ENCODE measurements around the gene SLC45A3. TPM values are rescaled to one million over a fixed set of nuclear protein-coding genes. Genes with fewer than 3 reads are reported as not detected.

SLC45A3 gene
- total and polyA plus RNA-seq, 2 of the 4 experiments (the other 2 are of a cell fraction): 1.4 to 2.5 TPM

- H3K4me2 ChIP-seq (ENCODE audit: low read depth, low read length): no peak overlapping the region
- H3K14ac ChIP-seq (replicated peaks; ENCODE audit: low read depth, low read length): no peak overlapping the region
- WGBS, 2 experiments (ENCODE audit: extremely low coverage in 2 of 2, insufficient read length in 1 of 2): no CpG with 5 or more reads among the region's 2 CpGs
- no peak overlapping the region for H4K91ac ChIP-seq (ENCODE audit: insufficient read depth, low read depth, low read length)
- peaks cover 20 to 46% of the 10 kb centered on the region in 2 experiments for H3K79me1 ChIP-seq (ENCODE audit: low read depth in 1 of 2, low read length in 2 of 2)
- no peak overlapping the region for H3K56ac ChIP-seq (ENCODE audit: extremely low read depth, insufficient read depth, low read length)
- no peak overlapping the region for H2BK120ac ChIP-seq (ENCODE audit: low read depth, low read length)
- intact Hi-C loops (cut with micrococcal nuclease): loop anchor here (1.0 kb wide), 1 partner anchor 11 kb away; no protein-coding TSS in a partner anchor
- H3K9me3 ChIP-seq (ENCODE audit: control insufficient read depth, insufficient read depth, low read length): no peaks in the 10 kb centered on the region
- ChIA-PET POLR2A (ENCODE audit: unreplicated experiment) (no interaction called here), CTCF (no interaction called here)
- no peak overlapping the region for H2BK20ac ChIP-seq (ENCODE audit: low read depth, low read length)
- peak; percentile 72 for DNase-seq
- no peak overlapping the region for H2BK5ac ChIP-seq (ENCODE audit: low read depth, low read length, poor library complexity, severe bottlenecking)
- H3K36me3 ChIP-seq (ENCODE audit: control insufficient read depth, insufficient read depth, low read length): peaks cover 9% of the 10 kb centered on the region
- H4K20me1 ChIP-seq (ENCODE audit: insufficient read depth, low read length): peaks cover 5% of the 10 kb centered on the region; the same call in 1 of the 2 replicates
- H2AK5ac ChIP-seq (ENCODE audit: low read depth, low read length): no peak overlapping the region
- no peak overlapping the region; the same call in 1 of the 2 replicates for H3K4ac ChIP-seq (ENCODE audit: low read depth, low read length)
- H3K27ac ChIP-seq (ENCODE audit: insufficient read depth, low read length): no peak overlapping the region
- peaks cover 5% of the 10 kb centered on the region; the same call in 1 of the 2 replicates for H3K9me1 ChIP-seq (ENCODE audit: insufficient read depth, low read length)
- H2AK9ac ChIP-seq (replicated peaks; ENCODE audit: low read depth, low read length, poor library complexity): no peak overlapping the region
- no peak overlapping the region for H4K5ac ChIP-seq (ENCODE audit: low read depth, low read length)
- in situ Hi-C loops (cut with MboI; ENCODE audit: low sequenced_read_pairs): no loop called here
- dilution Hi-C loops (cut with HindIII; ENCODE audit: low sequenced_read_pairs, unreplicated experiment): no loop called here
- peaks cover 2% of the 10 kb centered on the region; the same call in 1 of the 2 replicates for H3K4me1 ChIP-seq (ENCODE audit: control insufficient read depth, insufficient read depth, low read length)
- H3K9ac ChIP-seq (ENCODE audit: low read depth, low read length): no peak overlapping the region
- H2BK15ac ChIP-seq (ENCODE audit: low read depth, low read length): no peak overlapping the region
- H3K18ac ChIP-seq (ENCODE audit: low read depth, low read length): no peak overlapping the region
- BruUV-seq (replicated peaks): no TSS peak
- H3K4me3 ChIP-seq (ENCODE audit: insufficient read depth, low read depth, low read length): no peak overlapping the region
- no peak overlapping the region for H3K23ac ChIP-seq (ENCODE audit: low read depth, low read length)
- TF ChIP-seq MXI1 (IDR thresholded peaks at IDR 0.05; ENCODE audit: borderline replicate concordance, low read depth, low read length): no peak
- TF ChIP-seq USF2 (IDR thresholded peaks at IDR 0.05; ENCODE audit: low read depth, low read length): no peak
- no peak overlapping the region for H2AFZ ChIP-seq (replicated peaks; ENCODE audit: low read length, poor library complexity)
- no peaks in the 10 kb centered on the region for H3K27me3 ChIP-seq (ENCODE audit: control insufficient read depth, insufficient read depth, low read length)
- peak; percentile 85 for ATAC-seq (ENCODE audit: low read depth)
- H4K8ac ChIP-seq (ENCODE audit: low read depth in 2 of 2, low read length in 2 of 2): no peak overlapping the region
Observed at GRCh38 chr1:205610036-205610435, 70.3 kb downstream of the SLC45A3 start.

Small RNA genes within 50 kb of the gene (microRNA-seq; reads per million reads assigned to microRNA genes)
- gene RF00017 (ENCODE audit: insufficient read depth, insufficient read length): not detected

Small RNA genes within 50 kb of the gene (small RNA-seq; reads per million reads assigned to genes)
- 0 reads per million in 5 experiments for gene RF00017

Other genes with a start within 250 kb of the SLC45A3 start
- gene BLACAT1, start 224.5 kb downstream of the SLC45A3 start, total RNA-seq (2012; rRNA removed): under 0.01 TPM in 1 of 2 replicates, not detected in the other
- 0.03 and 0.05 TPM in 2 replicates for gene BLACAT1, start 224.5 kb downstream of the SLC45A3 start, polyA plus RNA-seq (2012; rRNA removed)
- gene CDK18, start 175.8 kb downstream of the SLC45A3 start, total RNA-seq (2012; rRNA removed): 0.18 and 0.28 TPM in 2 replicates
- 0.34 and 0.48 TPM in 2 replicates for gene CDK18, start 175.8 kb downstream of the SLC45A3 start, polyA plus RNA-seq (2012; rRNA removed)
- 11.3 and 15.6 TPM in 2 replicates for gene ELK4, start 48.5 kb downstream of the SLC45A3 start, total RNA-seq (2012; rRNA removed)
- gene ELK4, start 48.5 kb downstream of the SLC45A3 start, polyA plus RNA-seq (2012; rRNA removed): 3.3 and 4.6 TPM in 2 replicates
- 103 and 179 TPM in 2 replicates for gene NUCKS1, start 69.7 kb upstream of the SLC45A3 start, total RNA-seq (2012; rRNA removed)
- 29.0 and 37.9 TPM in 2 replicates for gene NUCKS1, start 69.7 kb upstream of the SLC45A3 start, polyA plus RNA-seq (2012; rRNA removed)
- 5.8 and 7.3 TPM in 2 replicates for gene RAB29, start 95.0 kb upstream of the SLC45A3 start, total RNA-seq (2012; rRNA removed)
- 4.4 and 5.7 TPM in 2 replicates for gene RAB29, start 95.0 kb upstream of the SLC45A3 start, polyA plus RNA-seq (2012; rRNA removed)
- 6.3 and 6.7 TPM in 2 replicates for gene SLC41A1, start 132.7 kb upstream of the SLC45A3 start, total RNA-seq (2012; rRNA removed)
- gene SLC41A1, start 132.7 kb upstream of the SLC45A3 start, polyA plus RNA-seq (2012; rRNA removed): 25.8 and 26.3 TPM in 2 replicates
- gene PM20D1, start 169.6 kb upstream of the SLC45A3 start, total RNA-seq (2012; rRNA removed): not detected in 2 replicates
- 0.04 TPM in 1 of 2 replicates, not detected in the other for gene PM20D1, start 169.6 kb upstream of the SLC45A3 start, polyA plus RNA-seq (2012; rRNA removed)

Data from IMR-90 (cell line).